A549 (cell line): ENCODE measurements around the gene SLF2. TPM values are rescaled to one million over a fixed set of nuclear protein-coding genes. Genes with fewer than 3 reads are reported as not detected.

Experiments used
- ATAC-seq, 2 experiments: fragments of 200-7000 bp in 1 of 2; fragments of >200 bp in 1 of 2; cut with Nextera tagmentation in 1 of 2; cut with Tn5 transposase in 1 of 2; 3 replicates each; pipeline versions ENCODE4 v1.8.0 to v1.9.1; 2018 to 2020; ENCODE audit warnings: mild to moderate bottlenecking in 1 of 2, moderate library complexity in 1 of 2
- CTCF ChIA-PET: fragments of 300-600 bp; sonication (Branson Sonifier 250); formaldehyde crosslinking; extraction: SDS; loops from one replicate; lab custom pipeline; 2021; ENCODE audit warnings: antibody characterized with exemption, inconsistent platforms; lab: Yijun Ruan, JAX
- POLR2A ChIA-PET: fragments of 350-600 bp; formaldehyde crosslinking; extraction: SDS; loops from one replicate; lab custom pipeline; 2021; ENCODE audit warnings: antibody characterized with exemption, inconsistent platforms; lab: Yijun Ruan, JAX
- DNase-seq, 2 experiments: peaks; one replicate each; pipeline versions ENCODE4 v3.0.0 to v3.0.0-alpha.2; 2011 to 2016; ENCODE audit warnings: low read depth in 1 of 2, low spot score in 1 of 2
- FAIRE-seq: peaks from 2 replicates; lab custom pipeline; 2011; peaks lifted over from hg19 to GRCh38; lab: Jason Lieb, UNC
- H3K27ac ChIP-seq, 2 experiments: fragments of >200 bp; sonication (Bioruptor Twin); formaldehyde crosslinking; 3 replicates each; pipeline ENCODE4 v1.5.1; 2016 to 2017
- H3K4me1 ChIP-seq: fragments of >200 bp; sonication (Bioruptor Twin); formaldehyde crosslinking; 3 replicates; pipeline ENCODE4 v1.6.1; 2016
- H3K4me2 ChIP-seq: fragments of >200 bp; sonication (Bioruptor Twin); formaldehyde crosslinking; 3 replicates; pipeline ENCODE4 v1.6.1; 2016
- H3K4me3 ChIP-seq: fragments of >200 bp; sonication (Bioruptor Twin); formaldehyde crosslinking; 3 replicates; pipeline ENCODE4 v1.5.1; 2016
- H3K9me3 ChIP-seq: fragments of >200 bp; sonication (Bioruptor Twin); formaldehyde crosslinking; 3 replicates; pipeline ENCODE4 v1.6.1; 2016
- ATOH8 ChIP-seq: fragments of 250-450 bp; sonication (Bioruptor Pico); IDR thresholded peaks from 2 replicates; pipeline ENCODE4 v1.5.0; 2020; ENCODE audit warnings: low read depth, mild to moderate bottlenecking, moderate library complexity
- EHF ChIP-seq: fragments of 250-450 bp; sonication (Bioruptor Pico); IDR thresholded peaks from 2 replicates; pipeline ENCODE4 v1.5.0; 2020; ENCODE audit warnings: mild to moderate bottlenecking
- EHMT2 ChIP-seq: fragments of 200-600 bp; sonication (generic); IDR thresholded peaks from 2 replicates; pipeline ENCODE4 v1.6.1; 2016; ENCODE audit warnings: antibody characterized with exemption, low read depth, mild to moderate bottlenecking, moderate library complexity
- FOXS1 ChIP-seq: fragments of 250-450 bp; sonication (Bioruptor Pico); IDR thresholded peaks from 2 replicates; pipeline ENCODE4 v1.5.0; 2020; ENCODE audit warnings: mild to moderate bottlenecking, moderate library complexity
- HEYL ChIP-seq: fragments of 250-450 bp; sonication (Bioruptor Pico); IDR thresholded peaks from 2 replicates; pipeline ENCODE4 v1.8.0; 2021; ENCODE audit warnings: mild to moderate bottlenecking, moderate library complexity
- JUN ChIP-seq, 2 experiments: fragments of >200 bp; sonication (Bioruptor Twin); formaldehyde crosslinking; IDR thresholded peaks; 2 replicates in 1 of 2; 3 replicates in 1 of 2; pipeline ENCODE4 v1.6.1; 2016 to 2017
- JUNB ChIP-seq: fragments of >200 bp; sonication (Bioruptor Twin); formaldehyde crosslinking; IDR thresholded peaks from 2 replicates; pipeline ENCODE4 v1.6.1; 2016
- KDM5A ChIP-seq: fragments of 200-600 bp; sonication (generic); IDR thresholded peaks from 2 replicates; pipeline ENCODE4 v1.6.1; 2016; ENCODE audit warnings: antibody characterized with exemption, mild to moderate bottlenecking
- PHF8 ChIP-seq: fragments of 200-600 bp; sonication (generic); IDR thresholded peaks from 2 replicates; pipeline ENCODE4 v1.6.1; 2016; ENCODE audit warnings: low read depth, mild to moderate bottlenecking, antibody characterized with exemption, moderate library complexity, borderline replicate concordance
- POLR2AphosphoS2 ChIP-seq: conservative IDR thresholded peaks from 2 replicates; pipeline ENCODE4 v1.6.1; 2012; ENCODE audit warnings: low read length, improper control_type of control experiment, inconsistent platforms
- RCOR1 ChIP-seq: fragments of 150-350 bp; IDR thresholded peaks from 2 replicates; pipeline ENCODE4 v1.6.1; 2014; ENCODE audit warnings: antibody characterized with exemption, low read length, low read depth
- ZFP36 ChIP-seq: fragments of 450-650 bp; IDR thresholded peaks from 2 replicates; pipeline ENCODE4 v1.6.1; 2014; ENCODE audit warnings: borderline replicate concordance; ENCODE audit not compliant: partially characterized antibody
- ZSCAN20 ChIP-seq: fragments of 250-450 bp; sonication (Bioruptor Pico); IDR thresholded peaks from 2 replicates; pipeline ENCODE4 v1.8.0; 2022; ENCODE audit warnings: mild to moderate bottlenecking, moderate library complexity
- WGBS: methylation state at CpG from one replicate; pipeline ENCODE4 v1.1.6; 2017; ENCODE audit errors: missing lambda C conversion rate; 5-methylcytosine and 5-hydroxymethylcytosine counted together
- polyA plus RNA-seq, 4 experiments: library from polyadenylated mRNA; depleted of rRNA in 3 of 4; stranded (reverse); fragments of >200 nt; fragmentation: RNase III in 1 of 4; extraction: RNeasy Plus Mini Kit Qiagen cat#74134 plus additional on column Dnase treatment in 1 of 4; gene quantifications; 2 replicates in 3 of 4; 3 replicates in 1 of 4; pipeline ENCODE4 v1.2.3, GENCODE V29; 2011 to 2017
- TF ChIP-seq, protein P1 (sequence below): fragments of >200 bp; sonication (Bioruptor Twin); formaldehyde crosslinking; IDR thresholded peaks from 2 replicates; pipeline ENCODE4 v1.6.1; 2016
- TF ChIP-seq, protein P2 (sequence below): fragments of 150-350 bp; IDR thresholded peaks from 2 replicates; pipeline ENCODE4 v1.6.1; 2014; ENCODE audit warnings: low read depth, mild to moderate bottlenecking, low read length

The SLF2 gene
- polyA plus RNA-seq, 2 of the 4 experiments (the other 2 are of a cell fraction): 13.0 to 16.6 TPM

- no peak for TF ChIP-seq HEYL
- no peak for TF ChIP-seq PHF8
- TF ChIP-seq ZFP36: no peak
- TF ChIP-seq EHMT2: no peak
These were observed 53.1 kb downstream of the SLF2 start (continued) for GRCh38 chr10:100965820-100966219.

GRCh38 chr10:100966887-100967286 lies 54.1 kb downstream of the SLF2 start:
- 82% methylated on average over 2 of the region's 2 CpGs for WGBS
- TF ChIP-seq EHF (CRISPR knock-in tag): no peak
- ChIA-PET POLR2A (no interaction called here), CTCF (interaction anchor here (0.6 to 5.1 kb wide), 8 partner anchors 8 to 431 kb away, joined by 3 to 22 read pairs (median 3); partner anchors contain the start of gene HIF1AN)
- ATAC-seq: no peak
- Histone ChIP-seq H3K9me3 (no peaks in the 10 kb centered on the region), H3K27ac (no peak overlapping the region), H3K4me2 (no peak overlapping the region), H3K4me1 (peaks cover 27% of the 10 kb centered on the region), H3K4me3 (no peak overlapping the region)
- DNase-seq: no peak
- FAIRE-seq: no peak

DNA sequence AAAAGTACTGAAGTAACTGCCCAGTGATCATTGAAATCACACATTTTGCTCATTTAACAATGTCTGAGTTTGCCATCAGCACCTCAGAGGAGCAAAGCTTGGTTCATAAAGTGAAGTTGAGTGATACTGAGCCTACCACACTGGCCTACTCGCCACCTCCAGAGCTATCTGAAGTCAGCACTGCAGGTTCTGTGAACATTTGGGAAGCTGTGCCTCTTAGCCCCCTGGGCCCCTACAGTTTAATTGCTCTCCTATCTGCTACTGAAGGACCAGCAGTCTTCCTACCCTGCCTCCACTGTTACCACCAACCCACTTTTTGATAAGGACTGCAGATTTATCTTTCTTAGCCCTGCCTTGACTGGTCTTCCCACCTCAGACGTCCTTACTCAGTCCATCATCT lies 54.6 kb downstream of the SLF2 start:
- Histone ChIP-seq H3K9me3 (no peaks in the 10 kb centered on the region), H3K4me3 (no peak overlapping the region), H3K4me1 (peaks cover 32% of the 10 kb centered on the region), H3K4me2 (no peak overlapping the region)
- WGBS: 80% methylated on average over 2 of the region's 2 CpGs
- no peak for FAIRE-seq
- CTCF ChIA-PET: interaction anchor here (0.7 to 5.1 kb wide), 8 partner anchors 8 to 93 kb away, joined by 3 to 22 read pairs (median 4); partner anchors contain the start of genes PDZD7 and SFXN3
- no peak for ATAC-seq
- no peak for TF ChIP-seq ZSCAN20 (CRISPR knock-in tag)
- TF ChIP-seq, all 56 proteins: peak for 0
- POLR2A ChIA-PET: no interaction called here
- no peak overlapping the region for H3K27ac ChIP-seq
- no peak for DNase-seq

DNA sequence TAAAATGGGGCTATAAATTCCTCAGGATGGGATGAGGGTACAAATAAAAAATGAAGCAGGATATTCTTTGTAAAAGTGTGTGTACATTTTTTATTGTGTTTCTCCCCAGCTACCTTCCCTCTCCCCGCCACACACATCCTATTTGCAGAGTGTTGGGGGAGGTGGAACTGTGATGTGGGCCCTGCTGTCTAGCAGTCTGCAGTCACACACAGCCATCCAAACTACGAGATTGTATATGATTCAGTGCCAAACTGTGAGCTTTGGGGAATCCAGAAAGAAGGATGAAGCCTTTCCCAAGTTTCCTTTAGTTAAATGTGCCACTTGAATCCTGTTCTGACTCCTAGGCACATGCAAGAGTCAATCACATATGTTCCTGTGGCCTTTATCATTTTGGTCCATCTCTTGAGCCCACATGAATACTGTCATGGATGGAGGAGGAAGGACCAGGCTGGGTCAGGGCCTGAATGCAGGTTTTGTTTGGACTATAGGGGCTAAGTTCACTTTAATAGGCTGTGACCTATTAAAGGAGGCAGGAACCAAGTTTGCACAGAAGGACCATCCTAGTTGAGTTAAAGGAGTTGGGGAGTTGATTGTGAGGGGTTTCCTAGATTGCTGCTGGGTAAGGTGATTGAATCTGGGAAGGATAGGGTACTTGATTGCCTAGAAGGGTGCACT lies 55.4 kb downstream of the SLF2 start:
- H3K4me2 ChIP-seq: peak overlapping the region; percentile 98; the same call in 2 of the 3 replicates
- H3K4me1 ChIP-seq: peaks cover 34% of the 10 kb centered on the region
- no peaks in the 10 kb centered on the region for H3K9me3 ChIP-seq
- H3K4me3 ChIP-seq: no peak overlapping the region; the same call in 2 of the 3 replicates
- POLR2A ChIA-PET: no interaction called here
- WGBS: 87% methylated on average over 2 of the region's 2 CpGs
- CTCF ChIA-PET: interaction anchor here (0.6 to 5.1 kb wide), 19 partner anchors 11 to 939 kb away, joined by 3 to 22 read pairs (median 4); partner anchors contain the start of genes PDZD7 and SFXN3
- no peak for FAIRE-seq
- ATAC-seq: no peak
- TF ChIP-seq, protein P1, sequence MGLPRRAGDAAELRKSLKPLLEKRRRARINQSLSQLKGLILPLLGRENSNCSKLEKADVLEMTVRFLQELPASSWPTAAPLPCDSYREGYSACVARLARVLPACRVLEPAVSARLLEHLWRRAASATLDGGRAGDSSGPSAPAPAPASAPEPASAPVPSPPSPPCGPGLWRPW: no peak
- TF ChIP-seq PHF8 (no peak), KDM5A (no peak), JUN (IDR thresholded peaks at IDR 0.05) (no peak), RCOR1 (no peak), JUNB (no peak), POLR2AphosphoS2 (no peak), FOXS1 (no peak), ATOH8 (no peak)
- TF ChIP-seq, protein P2, sequence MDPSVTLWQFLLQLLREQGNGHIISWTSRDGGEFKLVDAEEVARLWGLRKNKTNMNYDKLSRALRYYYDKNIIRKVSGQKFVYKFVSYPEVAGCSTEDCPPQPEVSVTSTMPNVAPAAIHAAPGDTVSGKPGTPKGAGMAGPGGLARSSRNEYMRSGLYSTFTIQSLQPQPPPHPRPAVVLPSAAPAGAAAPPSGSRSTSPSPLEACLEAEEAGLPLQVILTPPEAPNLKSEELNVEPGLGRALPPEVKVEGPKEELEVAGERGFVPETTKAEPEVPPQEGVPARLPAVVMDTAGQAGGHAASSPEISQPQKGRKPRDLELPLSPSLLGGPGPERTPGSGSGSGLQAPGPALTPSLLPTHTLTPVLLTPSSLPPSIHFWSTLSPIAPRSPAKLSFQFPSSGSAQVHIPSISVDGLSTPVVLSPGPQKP: no peak
- no peak for DNase-seq
- no peak overlapping the region for H3K27ac ChIP-seq
